GM23248 (cell line): ENCODE data around the gene MMP17. TPM values are rescaled to one million over a fixed set of nuclear protein-coding genes. Genes with fewer than 3 reads are reported as not detected.

Source experiments
- DNase-seq: peaks from one replicate; pipeline ENCODE4 v3.0.0-alpha.2; 2015
- H2AFZ ChIP-seq: fragments of 200-600 bp; sonication (generic); 2 replicates; pipeline ENCODE4 v1.6.1; 2016; ENCODE audit warnings: antibody characterized with exemption
- H3F3A ChIP-seq: fragments of 200-600 bp; sonication (generic); 2 replicates; pipeline ENCODE4 v1.6.1; 2016; ENCODE audit warnings: mild to moderate bottlenecking, antibody characterized with exemption, mixed run types; ENCODE audit not compliant: insufficient read depth
- H3K27ac ChIP-seq: fragments of 200-600 bp; sonication (generic); 2 replicates; pipeline ENCODE4 v1.5.1; 2016; ENCODE audit warnings: mild to moderate bottlenecking
- H3K27me3 ChIP-seq: fragments of 200-600 bp; sonication (generic); replicated peaks from 2 replicates; pipeline ENCODE4 v1.6.1; 2016; ENCODE audit warnings: mild to moderate bottlenecking; ENCODE audit not compliant: insufficient read depth
- H3K36me3 ChIP-seq: fragments of 200-600 bp; sonication (generic); 2 replicates; pipeline ENCODE4 v1.6.1; 2016; ENCODE audit warnings: low read depth, mild to moderate bottlenecking
- H3K4me1 ChIP-seq: fragments of 200-600 bp; sonication (generic); 2 replicates; pipeline ENCODE4 v1.6.1; 2016; ENCODE audit warnings: mild to moderate bottlenecking; ENCODE audit not compliant: insufficient read depth
- H3K4me2 ChIP-seq: fragments of 200-600 bp; sonication (generic); one replicate; pipeline ENCODE4 v1.6.1; 2016; ENCODE audit warnings: mild to moderate bottlenecking; ENCODE audit not compliant: unreplicated experiment
- H3K4me3 ChIP-seq: fragments of 200-600 bp; sonication (generic); 2 replicates; pipeline ENCODE4 v1.5.1; 2016; ENCODE audit warnings: mild to moderate bottlenecking
- H3K79me2 ChIP-seq: fragments of 200-600 bp; sonication (generic); 2 replicates; pipeline ENCODE4 v1.6.1; 2016; ENCODE audit warnings: mild to moderate bottlenecking; ENCODE audit not compliant: insufficient read depth
- H3K9ac ChIP-seq: fragments of 200-600 bp; sonication (generic); 2 replicates; pipeline ENCODE4 v1.6.1; 2016; ENCODE audit warnings: mild to moderate bottlenecking
- H3K9me2 ChIP-seq: fragments of 200-600 bp; sonication (generic); 2 replicates; pipeline ENCODE4 v1.6.1; 2016; ENCODE audit warnings: mixed run types, mild to moderate bottlenecking, moderate library complexity; ENCODE audit not compliant: insufficient read depth
- H3K9me3 ChIP-seq: fragments of 200-600 bp; sonication (generic); one replicate; pipeline ENCODE4 v1.6.1; 2017; ENCODE audit warnings: low read depth
- H4K20me1 ChIP-seq: fragments of 200-600 bp; sonication (generic); 2 replicates; pipeline ENCODE4 v1.6.0; 2016; ENCODE audit not compliant: insufficient read depth
- EZH2 ChIP-seq: fragments of 200-600 bp; sonication (generic); IDR thresholded peaks from 2 replicates; pipeline ENCODE4 v1.6.1; 2018; ENCODE audit warnings: antibody characterized with exemption, mild to moderate bottlenecking; ENCODE audit not compliant: insufficient read depth, poor library complexity, severe bottlenecking
- EZH2phosphoT487 ChIP-seq: fragments of 200-600 bp; sonication (generic); IDR thresholded peaks from 2 replicates; pipeline ENCODE4 v1.6.1; 2018; ENCODE audit warnings: antibody characterized with exemption, moderate library complexity, mild to moderate bottlenecking, low read depth; ENCODE audit not compliant: insufficient read depth
- whole genome bisulfite sequencing, 2 experiments: methylation state at CpG; one replicate each; pipeline ENCODE4 v1.1.6; 2015 to 2017; ENCODE audit warnings: low lambda C conversion rate in 2 of 2, low coverage in 1 of 2; ENCODE audit errors: missing lambda C conversion rate in 2 of 2; 5-methylcytosine and 5-hydroxymethylcytosine counted together
- in situ Hi-C: fragments of 300-500 bp; cut with MboI; formaldehyde crosslinking; loops from 2 replicates; pipeline ENCODE4 v1.15.0; 2020
- polyA plus RNA-seq: library from polyadenylated mRNA; unstranded; fragments of >200 nt; fragmentation: Nextera tagmentation; extraction: Ambion mirVana; gene quantifications from 2 replicates; pipeline ENCODE4 v1.2.1, GENCODE V29; 2016
- small RNA-seq: library from RNA; depleted of rRNA; stranded (forward); fragments of <200 nt; gene quantifications from one replicate; pipeline ENCODE3, GENCODE V24; 2014; ENCODE audit warnings: low read depth, low replicate concordance
- total RNA-seq: library from RNA; depleted of rRNA; stranded (reverse); fragments of >200 nt; shearing (Covaris generic); gene quantifications from 2 replicates; pipeline ENCODE4 v1.2.3, GENCODE V29; 2014; rRNA removed

Gene MMP17
- total and polyA plus RNA-seq, 2 experiments from 2014 or later: 10.1 to 52.1 TPM

- H3K4me1 ChIP-seq: 0 out of 2 replicates have a peak, but pooled peaks cover 4% of the 10 kb centered on the region
- no peaks in the 10 kb centered on the region for H3K27me3 ChIP-seq
- peak overlapping the region; percentile 85 for H3K4me2 ChIP-seq
- H3K9me2 ChIP-seq: no peaks in the 10 kb centered on the region
- H3K79me2 ChIP-seq: peaks cover 64% of the 10 kb centered on the region
- no peaks in the 10 kb centered on the region for H4K20me1 ChIP-seq
- DNase-seq: no peak
- H3F3A ChIP-seq: no peaks in the 10 kb centered on the region; the same call in 1 of the 2 replicates
- no peak overlapping the region for H2AFZ ChIP-seq
- TF ChIP-seq EZH2phosphoT487 (no peak), EZH2 (no peak)
- WGBS, 2 experiments: 81 to 85% methylated on average over 18 of the region's 18 CpGs
- no peaks in the 10 kb centered on the region for H3K36me3 ChIP-seq
- H3K27ac ChIP-seq: no peak overlapping the region; the same call in 1 of the 2 replicates
- H3K9me3 ChIP-seq: no peaks in the 10 kb centered on the region
- H3K4me3 ChIP-seq: no peak overlapping the region
- in situ Hi-C loops: no loop called here
- H3K9ac ChIP-seq: peak overlapping the region; percentile 89; the same call in 1 of the 2 replicates
These were observed 69.1 kb downstream of the MMP17 start for GRCh38 chr12:131897276-131897675.

DNA sequence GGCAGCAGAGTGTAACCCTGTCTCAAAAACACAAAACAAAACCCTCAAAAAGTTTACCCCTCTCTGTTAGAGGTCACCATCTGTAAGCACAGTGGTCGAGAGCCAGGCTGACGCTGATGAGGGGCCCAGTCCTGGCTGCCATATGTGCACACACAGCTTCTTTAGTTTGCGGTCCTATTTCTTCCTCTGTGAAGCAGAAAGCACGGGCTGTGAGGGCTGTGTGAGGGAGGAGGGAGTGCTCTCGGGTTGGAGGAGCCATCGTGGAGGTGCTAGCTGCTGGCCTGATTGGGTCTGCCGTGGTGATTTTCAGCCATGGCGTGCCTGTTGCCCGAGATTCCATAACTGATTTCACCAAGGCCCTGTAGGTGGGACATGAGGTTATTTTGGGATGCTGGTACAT lies 69.7 kb downstream of the MMP17 start:
- H3K9me2 ChIP-seq: no peaks in the 10 kb centered on the region
- no peak overlapping the region for H3K9ac ChIP-seq
- no peak overlapping the region for H3K4me2 ChIP-seq
- H4K20me1 ChIP-seq: no peaks in the 10 kb centered on the region
- H3K4me1 ChIP-seq: 0 out of 2 replicates have a peak, but pooled peaks cover 4% of the 10 kb centered on the region
- DNase-seq: no peak
- no peaks in the 10 kb centered on the region for H3K9me3 ChIP-seq
- no peaks in the 10 kb centered on the region for H3K36me3 ChIP-seq
- no peak overlapping the region for H3K27ac ChIP-seq
- no peaks in the 10 kb centered on the region for H3K27me3 ChIP-seq
- WGBS, 2 experiments: 80 to 87% methylated on average over 9 of the region's 9 CpGs
- H3K4me3 ChIP-seq: no peak overlapping the region
- no peaks in the 10 kb centered on the region; the same call in 1 of the 2 replicates for H3F3A ChIP-seq
- in situ Hi-C loops: no loop called here
- H2AFZ ChIP-seq: no peak overlapping the region
- H3K79me2 ChIP-seq: peaks cover 70% of the 10 kb centered on the region
- no peak for TF ChIP-seq EZH2
- TF ChIP-seq EZH2phosphoT487: no peak

DNA sequence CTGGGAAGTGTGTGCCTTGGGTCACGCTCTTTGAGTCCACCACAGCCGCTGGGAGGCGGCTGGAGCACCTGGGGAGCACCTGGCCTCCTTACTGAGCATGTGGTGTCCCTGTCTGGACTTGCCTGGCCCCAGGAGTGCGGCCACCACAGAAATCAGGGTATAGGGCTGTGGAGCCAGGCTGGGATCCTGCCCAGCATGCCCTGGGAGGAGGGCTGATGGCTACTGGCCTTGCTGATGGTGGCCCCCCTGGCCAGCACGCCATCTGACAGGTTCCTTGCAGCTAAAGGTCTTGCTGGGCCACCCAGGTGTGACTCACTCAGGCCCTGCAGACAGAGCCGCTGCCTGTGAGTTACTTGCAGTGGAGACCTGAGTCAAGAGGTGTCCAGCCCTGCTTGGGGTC lies 72.2 kb downstream of the MMP17 start:
- no peaks in the 10 kb centered on the region for H3K9me3 ChIP-seq
- 0 out of 2 replicates have a peak, but pooled peaks cover 4% of the 10 kb centered on the region for H3K4me1 ChIP-seq
- in situ Hi-C loops: no loop called here
- no peak for TF ChIP-seq EZH2
- no peak for TF ChIP-seq EZH2phosphoT487
- H3K36me3 ChIP-seq: no peaks in the 10 kb centered on the region
- no peak for DNase-seq
- no peak overlapping the region for H3K4me2 ChIP-seq
- 94 to 99% methylated on average over 6 of the region's 6 CpGs for WGBS, 2 experiments
- no peak overlapping the region for H3K9ac ChIP-seq
- peaks cover 90% of the 10 kb centered on the region for H3K79me2 ChIP-seq
- no peak overlapping the region for H2AFZ ChIP-seq
- H3K27ac ChIP-seq: no peak overlapping the region
- no peak overlapping the region for H3K4me3 ChIP-seq
- no peaks in the 10 kb centered on the region for H4K20me1 ChIP-seq
- H3K9me2 ChIP-seq: no peaks in the 10 kb centered on the region
- no peaks in the 10 kb centered on the region for H3K27me3 ChIP-seq
- H3F3A ChIP-seq: no peaks in the 10 kb centered on the region

Small RNA genes lying within 50 kb of the gene (small RNA-seq; reads per million reads assigned to genes)
- gene RNA5SP378 (not detected), gene RNU6-1017P (not detected)

Other genes starting within 250 kb of the MMP17 start
- gene SFSWAP, start 117.3 kb upstream of the MMP17 start, total RNA-seq: 17.6 and 25.2 TPM in 2 replicates
- 15.7 and 16.3 TPM in 2 replicates for gene SFSWAP, start 117.3 kb upstream of the MMP17 start, polyA plus RNA-seq
- gene ULK1, start 66.2 kb downstream of the MMP17 start, total RNA-seq: 6.9 and 7.1 TPM in 2 replicates
- gene ULK1, start 66.2 kb downstream of the MMP17 start, polyA plus RNA-seq: 4.0 TPM in 2 replicates
- gene PUS1, start 100.9 kb downstream of the MMP17 start, total RNA-seq: 13.9 and 18.9 TPM in 2 replicates
- gene PUS1, start 100.9 kb downstream of the MMP17 start, polyA plus RNA-seq: 13.0 and 14.0 TPM in 2 replicates
- 8.6 and 9.6 TPM in 2 replicates for gene EP400, start 121.5 kb downstream of the MMP17 start, total RNA-seq
- 9.3 and 9.4 TPM in 2 replicates for gene EP400, start 121.5 kb downstream of the MMP17 start, polyA plus RNA-seq